Liver (tissue), 9 donors: ENCODE data around the gene MINAR1. TPM values are rescaled to one million over a fixed set of nuclear protein-coding genes. Genes with fewer than 3 reads are reported as not detected.

ENCODE experiments used
- DNase-seq: peaks from one replicate; pipeline ENCODE4 v3.0.0-alpha.2; 2017; ENCODE audit warnings: low spot score
- H3K27ac ChIP-seq, 2 donors: one replicate each; pipeline ENCODE4 v1.7.0; 2013; ENCODE audit warnings: inconsistent platforms in 2 of 2, low read length in 2 of 2, control low read depth in 1 of 2, low read depth in 1 of 2, mild to moderate bottlenecking in 1 of 2
- H3K27me3 ChIP-seq, 4 donors: one replicate each; pipeline versions ENCODE4 v1.6.1 to v1.7.0; 2013; ENCODE audit warnings: low read length in 3 of 4, inconsistent platforms in 1 of 4, mild to moderate bottlenecking in 1 of 4, moderate library complexity in 1 of 4; ENCODE audit not compliant: control insufficient read depth in 4 of 4, insufficient read depth in 4 of 4
- H3K36me3 ChIP-seq, 4 donors: one replicate each; pipeline versions ENCODE4 v1.6.1 to v1.7.0; 2013; ENCODE audit warnings: low read length in 3 of 4, mild to moderate bottlenecking in 3 of 4, low read depth in 1 of 4, moderate library complexity in 1 of 4; ENCODE audit not compliant: control insufficient read depth in 4 of 4, insufficient read depth in 3 of 4
- H3K4me1 ChIP-seq, 4 donors: one replicate each; pipeline versions ENCODE4 v1.6.1 to v1.7.0; 2013; ENCODE audit warnings: low read length in 3 of 4, mild to moderate bottlenecking in 3 of 4, moderate library complexity in 1 of 4; ENCODE audit not compliant: control insufficient read depth in 4 of 4, insufficient read depth in 4 of 4
- H3K4me3 ChIP-seq, 3 donors: one replicate each; pipeline versions ENCODE4 v1.6.1 to v1.7.0; 2013; ENCODE audit warnings: low read length in 3 of 3, control low read depth in 1 of 3, low read depth in 1 of 3, mild to moderate bottlenecking in 1 of 3
- H3K9ac ChIP-seq, 2 donors: one replicate each; pipeline ENCODE4 v1.7.0; 2013; ENCODE audit warnings: low read length in 2 of 2, mild to moderate bottlenecking in 2 of 2, moderate library complexity in 2 of 2, control low read depth in 1 of 2, low read depth in 1 of 2
- H3K9me3 ChIP-seq, 4 donors: one replicate each; pipeline versions ENCODE4 v1.6.1 to v1.7.0; 2013; ENCODE audit warnings: low read length in 3 of 4; ENCODE audit not compliant: control insufficient read depth in 4 of 4
- ATF3 ChIP-seq: IDR thresholded peaks from 2 replicates; pipeline ENCODE4 v1.6.1; 2016; ENCODE audit warnings: antibody characterized with exemption
- CTCF ChIP-seq: fragments of 150-350 bp; IDR thresholded peaks from 2 replicates; pipeline ENCODE4 v1.5.1; 2017; ENCODE audit warnings: improper control_type of control experiment, low read depth, low read length; ENCODE audit not compliant: missing input control
- EGR1 ChIP-seq, 2 donors: IDR thresholded peaks; 2 replicates each; pipeline ENCODE4 v1.6.1; 2016 to 2018; ENCODE audit warnings: antibody characterized with exemption in 2 of 2, low read depth in 2 of 2
- FOXA1 ChIP-seq: IDR thresholded peaks from 2 replicates; pipeline ENCODE4 v1.6.1; 2016; ENCODE audit warnings: antibody characterized with exemption
- FOXA2 ChIP-seq: IDR thresholded peaks from 2 replicates; pipeline ENCODE4 v1.6.1; 2016; ENCODE audit warnings: antibody characterized with exemption
- GABPA ChIP-seq, 2 donors: IDR thresholded peaks in 1 of 2; conservative IDR thresholded peaks in 1 of 2; 2 replicates each; pipeline ENCODE4 v1.6.1; 2016; ENCODE audit warnings: antibody characterized with exemption in 2 of 2, mild to moderate bottlenecking in 1 of 2, moderate library complexity in 1 of 2
- MAX ChIP-seq: IDR thresholded peaks from 2 replicates; pipeline ENCODE4 v1.6.1; 2016; ENCODE audit warnings: antibody characterized with exemption
- RAD21 ChIP-seq, 2 donors: IDR thresholded peaks; 2 replicates each; pipeline ENCODE4 v1.6.1; 2016; ENCODE audit warnings: antibody characterized with exemption in 2 of 2, mild to moderate bottlenecking in 2 of 2
- REST ChIP-seq: IDR thresholded peaks from 2 replicates; pipeline ENCODE4 v1.6.1; 2016; ENCODE audit warnings: antibody characterized with exemption, mild to moderate bottlenecking
- RXRA ChIP-seq, 2 donors: IDR thresholded peaks; 2 replicates each; pipeline ENCODE4 v1.6.1; 2017 to 2018; ENCODE audit warnings: antibody characterized with exemption in 2 of 2, mild to moderate bottlenecking in 1 of 2
- SP1 ChIP-seq: IDR thresholded peaks from 2 replicates; pipeline ENCODE4 v1.6.1; 2018; ENCODE audit warnings: antibody characterized with exemption, mild to moderate bottlenecking
- TAF1 ChIP-seq: conservative IDR thresholded peaks from 2 replicates; pipeline ENCODE4 v1.6.1; 2016; ENCODE audit warnings: antibody characterized with exemption, mild to moderate bottlenecking
- YY1 ChIP-seq: IDR thresholded peaks from 2 replicates; pipeline ENCODE4 v1.6.1; 2016; ENCODE audit warnings: antibody characterized with exemption, mild to moderate bottlenecking
- ZBTB33 ChIP-seq: IDR thresholded peaks from 2 replicates; pipeline ENCODE4 v1.6.1; 2016; ENCODE audit warnings: antibody characterized with exemption
- WGBS: extraction: QIAGEN DNeasy Blood & Tissue Kit; methylation state at CpG from one replicate; pipeline ENCODE4 v1.1.7; 2013; 5-methylcytosine and 5-hydroxymethylcytosine counted together
- polyA plus RNA-seq, 2 donors: library from polyadenylated mRNA; stranded (reverse) in 1 of 2; unstranded in 1 of 2; fragments of 200-250 nt in 1 of 2; fragments of >200 nt in 1 of 2; fragmentation: Nextera tagmentation in 1 of 2; extraction: Ambion mirVana in 1 of 2; gene quantifications; one replicate each; pipeline versions ENCODE4 v1.2.1 to v1.2.3, GENCODE V29; 2013 to 2015
- total RNA-seq, 2 donors: library from RNA; depleted of rRNA; stranded (reverse); fragments of >200 nt; gene quantifications; one replicate each; pipeline ENCODE4 v1.2.3, GENCODE V29; 2014
- donor health status: healthy.
- donor health status: healthy.
- donor health status: healthy.
- donor health status: healthy.
- donor health status: healthy.

The MINAR1 gene
- total and polyA plus RNA-seq, 4 donors, result 0.01 to 0.14 (median 0.07) TPM

- H3K9ac ChIP-seq, result no peak overlapping the region
- no peaks in the 10 kb centered on the region for H3K9me3 ChIP-seq
- H3K27ac ChIP-seq, result no peak overlapping the region
- H3K27me3 ChIP-seq, result peaks cover 0 to 11% (median 4%) of the 10 kb centered on the region in 4 donors
- H3K36me3 ChIP-seq, result no peaks in the 10 kb centered on the region
- no peaks in the 10 kb centered on the region for H3K4me1 ChIP-seq
- no peak for DNase-seq
- H3K4me3 ChIP-seq, result no peak overlapping the region
- 87% methylated on average over 4 of the region's 4 CpGs for WGBS
- no peak for TF ChIP-seq YY1
- TF ChIP-seq REST, result no peak
- no peak for TF ChIP-seq FOXA2
- TF ChIP-seq FOXA1, result no peak
Measured at GRCh38 chr15:79452244-79453051, 20.3 kb downstream of the MINAR1 start.

- Histone ChIP-seq H3K9ac (no peak overlapping the region), H3K9me3 (no peaks in the 10 kb centered on the region), H3K27me3 (peaks cover 0 to 11% (median 4%) of the 10 kb centered on the region in 4 donors), H3K4me3 (no peak overlapping the region), H3K36me3 (no peaks in the 10 kb centered on the region), H3K4me1 (no peaks in the 10 kb centered on the region), H3K27ac (no peak overlapping the region)
- WGBS, result 82% methylated on average over 3 of the region's 3 CpGs
- TF ChIP-seq EGR1 (IDR thresholded peaks at IDR 0.05; ENCODE audit: low read depth in 2 of 2) (no peak), REST (no peak), MAX (no peak), RXRA (IDR thresholded peaks at IDR 0.05) (no peak), RAD21 (IDR thresholded peaks at IDR 0.05) (no peak), SP1 (no peak), CTCF (no peak), GABPA (IDR thresholded peaks at IDR 0.05 in 1 of 2, conservative IDR thresholded peaks at IDR 0.05 in 1 of 2) (no peak), TAF1 (no peak), ZBTB33 (no peak), ATF3 (no peak), FOXA2 (no peak)
- no peak for DNase-seq
Measured at GRCh38 chr15:79453446-79453845, 21.3 kb downstream of the MINAR1 start.
